HG02852 (cell line): ENCODE measurements around the gene MGAM2.

ENCODE experiments used
- ATAC-seq: cut with Tn5 transposase; IDR thresholded peaks from one replicate; pipeline ENCODE4 v1.9.1; 2021; ENCODE audit warnings: mild to moderate bottlenecking, moderate library complexity; ENCODE audit not compliant: unreplicated experiment

The MGAM2 gene

DNA sequence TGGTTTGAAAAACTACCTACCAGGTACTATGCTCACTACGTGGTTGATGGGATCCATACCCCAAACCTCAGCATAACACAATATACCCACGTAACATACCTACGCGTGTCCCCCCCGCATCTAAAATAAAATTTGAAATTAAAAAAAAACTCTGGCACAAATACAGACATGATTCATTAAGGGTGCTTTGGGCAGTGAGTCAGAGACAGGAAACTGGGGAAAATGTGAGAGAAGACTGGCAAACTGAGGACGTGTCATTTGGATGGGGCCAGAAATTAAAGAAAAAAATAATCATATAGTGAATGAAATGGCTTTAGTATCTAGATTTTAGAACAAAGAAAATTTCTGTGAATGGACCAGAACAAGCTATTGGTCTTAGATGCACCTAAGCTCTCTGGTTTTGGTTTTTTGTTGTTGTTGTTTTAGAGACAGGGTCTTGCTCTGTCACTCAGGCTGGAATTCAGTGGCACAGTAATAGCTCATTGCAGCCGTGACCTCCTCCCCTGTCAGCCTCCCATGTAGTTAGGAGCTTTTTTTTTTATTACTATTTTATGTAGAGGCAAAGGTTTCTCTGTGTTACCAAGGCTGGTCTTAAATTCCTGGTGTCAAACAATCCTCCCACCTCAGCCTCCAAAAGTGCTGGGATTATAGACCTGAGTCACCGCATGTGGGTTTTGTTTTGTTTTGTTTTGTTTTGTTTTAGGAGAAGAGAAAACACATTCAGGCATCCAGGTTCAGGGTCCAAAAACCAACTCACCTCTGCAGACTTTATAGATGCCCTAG is 152.3 kb downstream of the MGAM2 start:
- ATAC-seq: no peak
